ENCODE measurements around the gene AOC1. TPM values are rescaled to one million over a fixed set of nuclear protein-coding genes. Genes with fewer than 3 reads are reported as not detected.
"Not testable (repeated sequence)": the region's sequence is repeated elsewhere in the genome, so short reads cannot be mapped to it uniquely, and the experiment has no call there.

AOC1 gene
- total and polyA plus RNA-seq, 2 of the 13 experiments (the other 11 are each of a cell fraction or from before 2014, with no cell fraction given) = not detected

DNA sequence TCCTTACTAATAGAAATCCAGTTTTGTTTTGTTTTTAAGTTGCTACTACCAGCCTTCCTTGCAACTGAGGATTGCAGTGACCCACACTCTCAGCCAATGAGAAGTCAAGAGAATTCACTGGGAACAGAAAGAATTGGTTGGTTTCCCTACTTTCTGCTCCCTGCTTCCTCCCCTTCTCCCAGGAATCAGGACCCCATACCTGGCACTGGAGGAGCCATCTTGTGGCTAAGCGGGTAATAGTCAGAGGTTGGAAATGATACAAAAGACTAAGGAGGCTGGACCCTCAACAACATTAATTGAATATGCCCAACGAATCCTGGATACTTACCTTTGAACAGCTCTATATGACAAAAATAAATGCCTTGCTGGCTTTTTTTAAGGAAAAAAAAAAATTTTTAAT is 45.5 kb upstream of the AOC1 start:
- Histone ChIP-seq H4K20me1 (ENCODE audit: insufficient read depth, low read length) (no peaks in the 10 kb centered on the region), H3K79me2 (ENCODE audit: insufficient read depth, low read length) (no peaks in the 10 kb centered on the region), H3K4me2 (ENCODE audit: low read depth, low read length) (no peak overlapping the region), H3K4me1 (ENCODE audit: insufficient read depth, low read length) (peaks cover 19% of the 10 kb centered on the region), H3K4me3 (replicated peaks in 1 of 3; ENCODE audit: insufficient read depth in 1 of 3, low read depth in 2 of 3, low read length in 3 of 3) (no peak overlapping the region), H3K27ac (ENCODE audit: extremely low read length, insufficient read depth, low read length) (no peak overlapping the region), H3K9ac (ENCODE audit: insufficient read depth, low read depth, low read length) (no peak overlapping the region), H3K9me3 (ENCODE audit: low read length) (peaks cover 19% of the 10 kb centered on the region; the same call in 1 of the 2 replicates), H3K36me3 (replicated peaks in 1 of 2; ENCODE audit: control insufficient read depth in 1 of 2, insufficient read depth in 2 of 2, low read length in 2 of 2) (no peaks in the 10 kb centered on the region), H3K27me3 (ENCODE audit: control insufficient read depth in 1 of 2, insufficient read depth in 2 of 2, low read length in 2 of 2) (peaks cover 0 to 8% of the 10 kb centered on the region in 2 experiments; a peak in 3 of 5 replicates), H2AFZ (ENCODE audit: low read length) (no peak overlapping the region)
- ATAC-seq (no peak), FAIRE-seq (no peak), DNase-seq (ENCODE audit: low spot score) (peak; percentile 11)
- ChIA-PET CTCF (ENCODE audit: low intra/inter-chr PET ratio, low total read pairs) (no interaction called here), POLR2A (no interaction called here)
- intact Hi-C loops (cut with micrococcal nuclease; ENCODE audit: unreplicated experiment) = no loop called here
- WGBS (ENCODE audit: low lambda C conversion rate) = 51% methylated on average over 2 of the region's 2 CpGs
- no TSS peak for BruUV-seq (replicated peaks)
- no peak for TF ChIP-seq ZNF121 (CRISPR knock-in tag; IDR thresholded peaks at IDR 0.05)
- TF ChIP-seq, protein P1, sequence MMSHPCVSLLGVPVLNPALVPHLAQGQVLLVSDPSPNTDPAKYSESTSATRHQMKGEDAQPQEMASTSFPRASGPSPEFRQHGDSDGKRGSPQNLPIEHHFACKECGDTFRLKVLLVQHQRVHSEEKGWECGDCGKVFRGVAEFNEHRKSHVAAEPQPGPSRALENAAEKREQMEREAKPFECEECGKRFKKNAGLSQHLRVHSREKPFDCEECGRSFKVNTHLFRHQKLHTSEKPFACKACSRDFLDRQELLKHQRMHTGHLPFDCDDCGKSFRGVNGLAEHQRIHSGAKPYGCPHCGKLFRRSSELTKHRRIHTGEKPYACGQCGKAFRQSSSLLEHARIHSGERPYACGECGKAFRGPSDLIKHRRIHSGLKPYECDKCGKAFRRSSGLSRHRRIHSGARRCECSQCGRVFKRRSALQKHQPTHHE (CRISPR knock-in tag; IDR thresholded peaks at IDR 0.05; ENCODE audit: borderline replicate concordance) = no peak
- TF ChIP-seq GABPA (IDR thresholded peaks at IDR 0.05; ENCODE audit: low read depth, low read length) = no peak
- TF ChIP-seq GABPA (CRISPR knock-in tag; IDR thresholded peaks at IDR 0.05; ENCODE audit: low read depth) = no peak
- TF ChIP-seq RBAK (CRISPR knock-in tag; IDR thresholded peaks at IDR 0.05) = no peak
- no peak for TF ChIP-seq ZC3H4 (CRISPR knock-in tag; IDR thresholded peaks at IDR 0.05; ENCODE audit: borderline replicate concordance)
- in situ Hi-C loops (cut with HindIII; ENCODE audit: extremely low pct_ligation_motif_present, low pct_unique_long_range_greater_than_20kb) = no loop called here

DNA sequence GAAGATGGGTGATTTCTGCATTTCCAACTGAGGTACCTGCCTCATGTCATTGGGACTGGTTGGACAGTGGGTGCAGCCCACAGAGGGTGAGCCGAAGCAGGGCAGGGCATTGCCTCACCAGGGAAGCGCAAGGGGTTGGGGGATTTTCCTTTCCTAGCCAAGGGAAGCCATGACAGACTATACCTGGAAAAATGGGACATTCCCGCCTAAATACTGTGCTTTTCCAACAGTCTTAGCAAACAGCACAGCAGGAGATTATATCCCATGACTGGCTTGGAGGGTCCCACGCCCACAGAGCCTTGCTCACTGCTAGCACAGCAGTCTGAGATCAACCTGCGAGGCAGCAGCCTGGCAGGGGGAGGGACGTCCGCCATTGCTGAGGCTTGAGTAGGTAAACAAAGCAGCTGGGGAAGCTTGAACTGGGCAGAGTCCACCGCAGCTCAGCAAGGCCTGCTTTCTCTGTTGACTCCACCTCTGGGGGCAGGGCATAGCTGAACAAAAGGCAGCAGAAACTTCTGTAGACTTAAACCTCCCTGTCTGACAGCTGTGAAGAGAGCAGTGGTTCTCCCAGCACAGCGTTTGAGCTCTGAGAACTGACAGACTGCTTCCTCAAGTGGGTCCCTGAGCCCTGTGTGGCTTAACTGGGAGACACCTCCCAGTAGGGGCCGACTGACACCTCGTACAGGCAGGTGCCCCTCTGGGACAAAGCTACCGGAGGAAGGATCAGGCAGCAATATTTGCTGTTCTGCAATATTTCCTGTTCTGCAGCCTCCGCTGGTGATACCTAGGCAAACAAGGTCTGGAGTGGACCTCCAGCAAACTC is 44.5 kb upstream of the AOC1 start:
- BruUV-seq (replicated peaks); H3K36me3 ChIP-seq (replicated peaks in 1 of 2; ENCODE audit: control insufficient read depth in 1 of 2, insufficient read depth in 2 of 2, low read length in 2 of 2); H3K27me3 ChIP-seq (ENCODE audit: control insufficient read depth in 1 of 2, insufficient read depth in 2 of 2, low read length in 2 of 2); H3K79me2 ChIP-seq (ENCODE audit: insufficient read depth, low read length); in situ Hi-C loops (cut with HindIII; ENCODE audit: extremely low pct_ligation_motif_present, low pct_unique_long_range_greater_than_20kb); CTCF ChIA-PET (ENCODE audit: low intra/inter-chr PET ratio, low total read pairs); H4K20me1 ChIP-seq (ENCODE audit: insufficient read depth, low read length); intact Hi-C loops (cut with micrococcal nuclease; ENCODE audit: unreplicated experiment): not testable (repeated sequence)
- WGBS (ENCODE audit: low lambda C conversion rate) = 14% methylated on average over 7 of the region's 13 CpGs
- H3K9ac ChIP-seq (ENCODE audit: insufficient read depth, low read depth, low read length) = peak overlapping the region; percentile 46; the same call in 1 of the 2 replicates
- peak overlapping the region; percentile 85 for H3K4me2 ChIP-seq (ENCODE audit: low read depth, low read length)
- FAIRE-seq = peak; percentile 83
- peaks cover 19% of the 10 kb centered on the region; the same call in 1 of the 2 replicates for H3K9me3 ChIP-seq (ENCODE audit: low read length)
- H3K4me3 ChIP-seq (replicated peaks in 1 of 3; ENCODE audit: insufficient read depth in 1 of 3, low read depth in 2 of 3, low read length in 3 of 3) = peak overlapping the region in 2 of 3 experiments; percentile 44 to 64; a peak in 4 of 6 replicates
- POLR2A ChIA-PET = interaction anchor here (1.5 kb wide), 1 partner anchor 61 kb away, joined by 5 read pairs; no protein-coding TSS in a partner anchor
- H3K4me1 ChIP-seq (ENCODE audit: insufficient read depth, low read length) = peaks cover 19% of the 10 kb centered on the region
- peak; percentile 71 for ATAC-seq
- peak; percentile 78 for DNase-seq (ENCODE audit: low spot score)
- H3K27ac ChIP-seq (ENCODE audit: extremely low read length, insufficient read depth, low read length) = peak overlapping the region; percentile 78
- peak overlapping the region; percentile 42 for H2AFZ ChIP-seq (ENCODE audit: low read length)
- TF ChIP-seq ZNF619 (CRISPR knock-in tag; IDR thresholded peaks at IDR 0.05) (0 out of 2 replicates have a peak, but pooled peaks have one; percentile 41), NCOA2 (CRISPR knock-in tag; IDR thresholded peaks at IDR 0.05) (peak; percentile 42; the same call in 1 of the 2 replicates), REPIN1 (CRISPR knock-in tag; IDR thresholded peaks at IDR 0.05; ENCODE audit: borderline replicate concordance, low read depth) (peak; percentile 75), ZNF710 (CRISPR knock-in tag; IDR thresholded peaks at IDR 0.05; ENCODE audit: borderline replicate concordance) (peak; percentile 18; the same call in 1 of the 2 replicates), ZBTB21 (CRISPR knock-in tag; IDR thresholded peaks at IDR 0.05) (0 out of 2 replicates have a peak, but pooled peaks have one; percentile 10), ZMYM4 (CRISPR knock-in tag; IDR thresholded peaks at IDR 0.05) (peak; percentile 75)
- TF ChIP-seq, protein P2, sequence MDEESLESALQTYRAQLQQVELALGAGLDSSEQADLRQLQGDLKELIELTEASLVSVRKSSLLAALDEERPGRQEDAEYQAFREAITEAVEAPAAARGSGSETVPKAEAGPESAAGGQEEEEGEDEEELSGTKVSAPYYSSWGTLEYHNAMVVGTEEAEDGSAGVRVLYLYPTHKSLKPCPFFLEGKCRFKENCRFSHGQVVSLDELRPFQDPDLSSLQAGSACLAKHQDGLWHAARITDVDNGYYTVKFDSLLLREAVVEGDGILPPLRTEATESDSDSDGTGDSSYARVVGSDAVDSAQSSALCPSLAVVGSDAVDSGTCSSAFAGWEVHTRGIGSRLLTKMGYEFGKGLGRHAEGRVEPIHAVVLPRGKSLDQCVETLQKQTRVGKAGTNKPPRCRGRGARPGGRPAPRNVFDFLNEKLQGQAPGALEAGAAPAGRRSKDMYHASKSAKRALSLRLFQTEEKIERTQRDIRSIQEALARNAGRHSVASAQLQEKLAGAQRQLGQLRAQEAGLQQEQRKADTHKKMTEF (CRISPR knock-in tag; IDR thresholded peaks at IDR 0.05) = peak; percentile 74; the same call in 1 of the 2 replicates

Data from HepG2 (cell line).